Erythroblast (primary cell): ENCODE results near the gene ECE1.

Experiments used
- GATA1 ChIP-seq: IDR thresholded peaks from 2 replicates; pipeline ENCODE4 v1.6.1; 2011; ENCODE audit warnings: low read depth, mild to moderate bottlenecking, control low read depth, low read length, moderate library complexity
- POLR2A ChIP-seq: IDR thresholded peaks from 2 replicates; pipeline ENCODE4 v1.6.1; 2011; ENCODE audit warnings: mild to moderate bottlenecking, low read length

GRCh38 chr1:21244986-21245687 lies 45.1 kb downstream of the ECE1 start:
- TF ChIP-seq POLR2A: no peak
- TF ChIP-seq GATA1: no peak
